Breast epithelium (tissue), 3 donors: ENCODE data around the gene PLD1.

ENCODE experiments used
- CTCF ChIP-seq, 3 donors: fragments of 450-650 bp; IDR thresholded peaks; one replicate each; pipeline ENCODE4 v1.5.1; 2016 to 2017; ENCODE audit warnings: antibody characterized with exemption in 3 of 3, mild to moderate bottlenecking in 3 of 3, moderate library complexity in 3 of 3
- POLR2AphosphoS5 ChIP-seq, 3 donors: sonication (generic); formaldehyde crosslinking; IDR thresholded peaks; one replicate each; pipeline ENCODE4 v1.6.1; 2017; ENCODE audit warnings: antibody characterized with exemption in 3 of 3

GRCh38 chr3:171797873-171798272 lies 12.4 kb downstream of the PLD1 start:
- TF ChIP-seq POLR2AphosphoS5 (IDR thresholded peaks at IDR 0.05) (no peak), CTCF (IDR thresholded peaks at IDR 0.05) (no peak)
